DMS53 treated with DMSO at 0.1 percent for 48 hours (cell line): ENCODE data around the gene TMPRSS3.
A peak's percentile ranks its signal among the peaks of the same experiment; 100 is the strongest.

Experiments
- DNase-seq: peaks from one replicate; lab custom pipeline; 2025; ENCODE audit not compliant: unreplicated experiment; lab: John Stamatoyannopoulos, UW

TMPRSS3 gene

GRCh38 chr21:42374864-42375499 is 20.9 kb downstream of the TMPRSS3 start:
- no peak for DNase-seq

GRCh38 chr21:42374457-42374856 is 21.4 kb downstream of the TMPRSS3 start:
- no peak for DNase-seq

GRCh38 chr21:42373908-42374455 is 21.9 kb downstream of the TMPRSS3 start:
- DNase-seq, result no peak

- no peak for DNase-seq
Observed at GRCh38 chr21:42373196-42373907, 22.5 kb downstream of the TMPRSS3 start.

- no peak for DNase-seq
Observed at GRCh38 chr21:42370894-42371654, 24.8 kb downstream of the TMPRSS3 start.

- no peak for DNase-seq
Observed at GRCh38 chr21:42369821-42370220, 26.0 kb downstream of the TMPRSS3 start.

- DNase-seq, result no peak
Observed at GRCh38 chr21:42367367-42368165, 28.3 kb downstream of the TMPRSS3 start.

- DNase-seq, result peak; percentile 22
Observed at GRCh38 chr21:42366292-42367010, 29.4 kb downstream of the TMPRSS3 start, which contains the start of gene TFF1. Gene TFF1, minus strand, starts transcription at chr21:42366535. Its CDS starts 40 bp downstream, at chr21:42366495.

GRCh38 chr21:42365770-42366169 is 30.1 kb downstream of the TMPRSS3 start:
- DNase-seq, result no peak

- no peak for DNase-seq
Observed at GRCh38 chr21:42364304-42364865, 31.5 kb downstream of the TMPRSS3 start.

- DNase-seq, result no peak
Observed at GRCh38 chr21:42363312-42363711, 32.5 kb downstream of the TMPRSS3 start.

- DNase-seq, result no peak
Observed at GRCh38 chr21:42362700-42363099, 33.2 kb downstream of the TMPRSS3 start.

GRCh38 chr21:42362198-42362597 is 33.7 kb downstream of the TMPRSS3 start:
- DNase-seq, result no peak

GRCh38 chr21:42361286-42361685 is 34.6 kb downstream of the TMPRSS3 start:
- DNase-seq, result no peak

GRCh38 chr21:42360317-42360716 is 35.5 kb downstream of the TMPRSS3 start:
- DNase-seq, result no peak

- no peak for DNase-seq
Observed at GRCh38 chr21:42358937-42359336, 36.9 kb downstream of the TMPRSS3 start.

- no peak for DNase-seq
Observed at GRCh38 chr21:42358261-42358660, 37.6 kb downstream of the TMPRSS3 start.

- DNase-seq, result no peak
Observed at GRCh38 chr21:42357307-42357706, 38.5 kb downstream of the TMPRSS3 start.

- DNase-seq, result no peak
Observed at GRCh38 chr21:42356650-42357049, 39.2 kb downstream of the TMPRSS3 start.

- DNase-seq, result no peak
Observed at GRCh38 chr21:42356046-42356445, 39.8 kb downstream of the TMPRSS3 start.
